A549 (cell line): ENCODE results near the gene TCL1A. TPM values are rescaled to one million over a fixed set of nuclear protein-coding genes. Genes with fewer than 3 reads are reported as not detected.

Source experiments
- ATAC-seq, 2 experiments: fragments of 200-7000 bp in 1 of 2; fragments of >200 bp in 1 of 2; cut with Nextera tagmentation in 1 of 2; cut with Tn5 transposase in 1 of 2; 3 replicates each; pipeline versions ENCODE4 v1.8.0 to v1.9.1; 2018 to 2020; ENCODE audit warnings: mild to moderate bottlenecking in 1 of 2, moderate library complexity in 1 of 2
- CTCF ChIA-PET: fragments of 300-600 bp; sonication (Branson Sonifier 250); formaldehyde crosslinking; extraction: SDS; loops from one replicate; lab custom pipeline; 2021; ENCODE audit warnings: antibody characterized with exemption, inconsistent platforms; lab: Yijun Ruan, JAX
- POLR2A ChIA-PET: fragments of 350-600 bp; formaldehyde crosslinking; extraction: SDS; loops from one replicate; lab custom pipeline; 2021; ENCODE audit warnings: antibody characterized with exemption, inconsistent platforms; lab: Yijun Ruan, JAX
- DNase-seq, 2 experiments: peaks; one replicate each; pipeline versions ENCODE4 v3.0.0 to v3.0.0-alpha.2; 2011 to 2016; ENCODE audit warnings: low read depth in 1 of 2, low spot score in 1 of 2
- FAIRE-seq: peaks from 2 replicates; lab custom pipeline; 2011; peaks lifted over from hg19 to GRCh38; lab: Jason Lieb, UNC
- H3K27ac ChIP-seq, 2 experiments: fragments of >200 bp; sonication (Bioruptor Twin); formaldehyde crosslinking; 3 replicates each; pipeline ENCODE4 v1.5.1; 2016 to 2017
- H3K4me1 ChIP-seq: fragments of >200 bp; sonication (Bioruptor Twin); formaldehyde crosslinking; 3 replicates; pipeline ENCODE4 v1.6.1; 2016
- H3K4me2 ChIP-seq: fragments of >200 bp; sonication (Bioruptor Twin); formaldehyde crosslinking; 3 replicates; pipeline ENCODE4 v1.6.1; 2016
- H3K4me3 ChIP-seq: fragments of >200 bp; sonication (Bioruptor Twin); formaldehyde crosslinking; 3 replicates; pipeline ENCODE4 v1.5.1; 2016
- H3K9me3 ChIP-seq: fragments of >200 bp; sonication (Bioruptor Twin); formaldehyde crosslinking; 3 replicates; pipeline ENCODE4 v1.6.1; 2016
- ATOH8 ChIP-seq: fragments of 250-450 bp; sonication (Bioruptor Pico); IDR thresholded peaks from 2 replicates; pipeline ENCODE4 v1.5.0; 2020; ENCODE audit warnings: low read depth, mild to moderate bottlenecking, moderate library complexity
- E2F6 ChIP-seq: IDR thresholded peaks from 2 replicates; pipeline ENCODE4 v1.6.1; 2012; ENCODE audit warnings: low read depth, borderline replicate concordance
- EHMT2 ChIP-seq: fragments of 200-600 bp; sonication (generic); IDR thresholded peaks from 2 replicates; pipeline ENCODE4 v1.6.1; 2016; ENCODE audit warnings: antibody characterized with exemption, low read depth, mild to moderate bottlenecking, moderate library complexity
- GATA3 ChIP-seq: IDR thresholded peaks from 2 replicates; pipeline ENCODE4 v1.6.1; 2012; ENCODE audit warnings: borderline replicate concordance
- HDAC2 ChIP-seq: fragments of 200-600 bp; sonication (generic); IDR thresholded peaks from 2 replicates; pipeline ENCODE4 v1.6.1; 2016
- HES2 ChIP-seq: fragments of >200 bp; sonication (Bioruptor Twin); formaldehyde crosslinking; IDR thresholded peaks from 2 replicates; pipeline ENCODE4 v1.6.1; 2016
- HOXA7 ChIP-seq: fragments of 250-450 bp; sonication (Bioruptor Pico); IDR thresholded peaks from 2 replicates; pipeline ENCODE4 v1.5.0; 2020; ENCODE audit warnings: mild to moderate bottlenecking, moderate library complexity
- HOXB13 ChIP-seq: fragments of 250-450 bp; sonication (Bioruptor Pico); IDR thresholded peaks from 2 replicates; pipeline ENCODE4 v1.5.0; 2020; ENCODE audit warnings: low read depth, mild to moderate bottlenecking, moderate library complexity
- JUNB ChIP-seq: fragments of >200 bp; sonication (Bioruptor Twin); formaldehyde crosslinking; IDR thresholded peaks from 2 replicates; pipeline ENCODE4 v1.6.1; 2016
- KDM1A ChIP-seq: fragments of 200-600 bp; sonication (generic); IDR thresholded peaks from 2 replicates; pipeline ENCODE4 v1.6.1; 2016; ENCODE audit warnings: low read depth, mild to moderate bottlenecking
- KDM5A ChIP-seq: fragments of 200-600 bp; sonication (generic); IDR thresholded peaks from 2 replicates; pipeline ENCODE4 v1.6.1; 2016; ENCODE audit warnings: antibody characterized with exemption, mild to moderate bottlenecking
- NPAS2 ChIP-seq: fragments of 250-450 bp; sonication (Bioruptor Pico); IDR thresholded peaks from 2 replicates; pipeline ENCODE4 v1.8.0; 2022; ENCODE audit warnings: mild to moderate bottlenecking, moderate library complexity, borderline replicate concordance
- PHF8 ChIP-seq: fragments of 200-600 bp; sonication (generic); IDR thresholded peaks from 2 replicates; pipeline ENCODE4 v1.6.1; 2016; ENCODE audit warnings: low read depth, mild to moderate bottlenecking, antibody characterized with exemption, moderate library complexity, borderline replicate concordance
- REST ChIP-seq: fragments of 200-600 bp; sonication (generic); IDR thresholded peaks from 2 replicates; pipeline ENCODE4 v1.6.1; 2016; ENCODE audit warnings: antibody characterized with exemption, mild to moderate bottlenecking, moderate library complexity
- SMC3 ChIP-seq: fragments of >200 bp; sonication (Bioruptor Twin); formaldehyde crosslinking; IDR thresholded peaks from 3 replicates; pipeline ENCODE4 v1.6.1; 2018; ENCODE audit warnings: inconsistent platforms
- SREBF2 ChIP-seq: fragments of 450-650 bp; IDR thresholded peaks from 2 replicates; pipeline ENCODE4 v1.6.1; 2014; ENCODE audit warnings: mild to moderate bottlenecking, moderate library complexity
- ZC3H11A ChIP-seq: fragments of 450-650 bp; IDR thresholded peaks from 2 replicates; pipeline ENCODE4 v1.6.1; 2014; ENCODE audit warnings: antibody characterized with exemption, mild to moderate bottlenecking
- ZFP36 ChIP-seq: fragments of 450-650 bp; IDR thresholded peaks from 2 replicates; pipeline ENCODE4 v1.6.1; 2014; ENCODE audit warnings: borderline replicate concordance; ENCODE audit not compliant: partially characterized antibody
- ZNF302 ChIP-seq: fragments of 250-450 bp; sonication (Bioruptor Pico); IDR thresholded peaks from 2 replicates; pipeline ENCODE4 v1.9.0; 2021; ENCODE audit warnings: inconsistent platforms, mild to moderate bottlenecking, moderate library complexity
- WGBS: methylation state at CpG from one replicate; pipeline ENCODE4 v1.1.6; 2017; ENCODE audit errors: missing lambda C conversion rate; 5-methylcytosine and 5-hydroxymethylcytosine counted together
- polyA plus RNA-seq, 4 experiments: library from polyadenylated mRNA; depleted of rRNA in 3 of 4; stranded (reverse); fragments of >200 nt; fragmentation: RNase III in 1 of 4; extraction: RNeasy Plus Mini Kit Qiagen cat#74134 plus additional on column Dnase treatment in 1 of 4; gene quantifications; 2 replicates in 3 of 4; 3 replicates in 1 of 4; pipeline ENCODE4 v1.2.3, GENCODE V29; 2011 to 2017
- TF ChIP-seq, protein P1 (sequence below): fragments of >200 bp; sonication (Bioruptor Twin); formaldehyde crosslinking; IDR thresholded peaks from 3 replicates; pipeline ENCODE4 v1.6.1; 2016
- TF ChIP-seq, protein P2 (sequence below): IDR thresholded peaks from 2 replicates; pipeline ENCODE4 v1.6.1; 2012

Gene TCL1A
- polyA plus RNA-seq, 2 of the 4 experiments (the other 2 are of a cell fraction) = not detected

- Histone ChIP-seq H3K9me3 (no peaks in the 10 kb centered on the region), H3K4me2 (no peak overlapping the region), H3K4me3 (no peak overlapping the region), H3K27ac (no peak overlapping the region), H3K4me1 (no peaks in the 10 kb centered on the region)
- no peak for ATAC-seq
- no peak for FAIRE-seq
- no peak for DNase-seq
- CTCF ChIA-PET = no interaction called here
- 34% methylated on average over 5 of the region's 5 CpGs for WGBS
- TF ChIP-seq REST (no peak), PHF8 (no peak), HOXA7 (CRISPR knock-in tag) (no peak), ZFP36 (no peak), NPAS2 (no peak), HDAC2 (no peak), EHMT2 (no peak), KDM1A (no peak), ZNF302 (CRISPR knock-in tag) (no peak), GATA3 (no peak)
- TF ChIP-seq, protein P1, sequence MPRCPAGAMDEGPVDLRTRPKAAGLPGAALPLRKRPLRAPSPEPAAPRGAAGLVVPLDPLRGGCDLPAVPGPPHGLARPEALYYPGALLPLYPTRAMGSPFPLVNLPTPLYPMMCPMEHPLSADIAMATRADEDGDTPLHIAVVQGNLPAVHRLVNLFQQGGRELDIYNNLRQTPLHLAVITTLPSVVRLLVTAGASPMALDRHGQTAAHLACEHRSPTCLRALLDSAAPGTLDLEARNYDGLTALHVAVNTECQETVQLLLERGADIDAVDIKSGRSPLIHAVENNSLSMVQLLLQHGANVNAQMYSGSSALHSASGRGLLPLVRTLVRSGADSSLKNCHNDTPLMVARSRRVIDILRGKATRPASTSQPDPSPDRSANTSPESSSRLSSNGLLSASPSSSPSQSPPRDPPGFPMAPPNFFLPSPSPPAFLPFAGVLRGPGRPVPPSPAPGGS = no peak
- POLR2A ChIA-PET = no interaction called here
These were observed 13.5 kb downstream of the TCL1A start for GRCh38 chr14:95700221-95700976.

DNA sequence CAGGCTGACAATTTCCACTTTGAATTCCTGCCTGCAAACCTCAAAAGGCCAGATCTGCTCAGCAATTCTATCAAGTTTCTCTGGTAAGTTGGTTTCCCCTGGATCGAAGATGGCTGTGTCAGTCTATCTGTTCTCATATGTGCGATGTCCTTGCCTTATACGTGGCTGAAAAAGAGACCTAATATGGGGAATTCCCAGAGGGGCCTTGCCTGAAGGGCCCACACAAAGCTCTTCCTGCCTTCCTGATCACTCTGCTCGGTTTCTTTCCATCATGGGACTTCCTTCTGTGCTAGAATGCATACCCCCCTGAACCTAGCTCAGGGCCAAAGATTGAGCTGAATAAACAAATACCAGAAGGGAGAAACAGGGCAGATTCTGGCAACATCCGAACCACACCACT is 14.5 kb downstream of the TCL1A start:
- CTCF ChIA-PET = no interaction called here
- POLR2A ChIA-PET = no interaction called here
- ATAC-seq = no peak

More for the DNA sequence above, 14.5 kb downstream of the TCL1A start:
- no peaks in the 10 kb centered on the region for H3K4me1 ChIP-seq
- WGBS = 25% methylated on average over 5 of the region's 5 CpGs
- no peak overlapping the region for H3K4me3 ChIP-seq
- H3K27ac ChIP-seq = no peak overlapping the region
- no peak for FAIRE-seq
- H3K9me3 ChIP-seq = no peaks in the 10 kb centered on the region
- no peak for DNase-seq
- TF ChIP-seq REST (no peak), ZC3H11A (no peak), HES2 (no peak), SREBF2 (no peak), HOXB13 (no peak), JUNB (no peak), ATOH8 (no peak), KDM5A (no peak), E2F6 (no peak), SMC3 (no peak)
- TF ChIP-seq, protein P2, sequence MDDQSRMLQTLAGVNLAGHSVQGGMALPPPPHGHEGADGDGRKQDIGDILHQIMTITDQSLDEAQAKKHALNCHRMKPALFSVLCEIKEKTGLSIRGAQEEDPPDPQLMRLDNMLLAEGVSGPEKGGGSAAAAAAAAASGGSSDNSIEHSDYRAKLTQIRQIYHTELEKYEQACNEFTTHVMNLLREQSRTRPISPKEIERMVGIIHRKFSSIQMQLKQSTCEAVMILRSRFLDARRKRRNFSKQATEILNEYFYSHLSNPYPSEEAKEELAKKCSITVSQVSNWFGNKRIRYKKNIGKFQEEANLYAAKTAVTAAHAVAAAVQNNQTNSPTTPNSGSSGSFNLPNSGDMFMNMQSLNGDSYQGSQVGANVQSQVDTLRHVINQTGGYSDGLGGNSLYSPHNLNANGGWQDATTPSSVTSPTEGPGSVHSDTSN = no peak
- TF ChIP-seq, all 56 proteins: peak for 0
- H3K4me2 ChIP-seq = no peak overlapping the region
